NK-92 (cell line): Measurements from ENCODE around the gene TTC4.

Experiments used
- DNase-seq: peaks from one replicate; lab custom pipeline; 2025; ENCODE audit not compliant: unreplicated experiment; lab: John Stamatoyannopoulos, UW

TTC4 gene

GRCh38 chr1:54781023-54781723 is 65.5 kb downstream of the TTC4 start:
- no peak for DNase-seq

GRCh38 chr1:54782156-54782555 is 66.5 kb downstream of the TTC4 start:
- no peak for DNase-seq

GRCh38 chr1:54782588-54782987 is 66.9 kb downstream of the TTC4 start:
- DNase-seq, result no peak

- DNase-seq, result no peak
These were observed 68.4 kb downstream of the TTC4 start for GRCh38 chr1:54784066-54784465.

DNA sequence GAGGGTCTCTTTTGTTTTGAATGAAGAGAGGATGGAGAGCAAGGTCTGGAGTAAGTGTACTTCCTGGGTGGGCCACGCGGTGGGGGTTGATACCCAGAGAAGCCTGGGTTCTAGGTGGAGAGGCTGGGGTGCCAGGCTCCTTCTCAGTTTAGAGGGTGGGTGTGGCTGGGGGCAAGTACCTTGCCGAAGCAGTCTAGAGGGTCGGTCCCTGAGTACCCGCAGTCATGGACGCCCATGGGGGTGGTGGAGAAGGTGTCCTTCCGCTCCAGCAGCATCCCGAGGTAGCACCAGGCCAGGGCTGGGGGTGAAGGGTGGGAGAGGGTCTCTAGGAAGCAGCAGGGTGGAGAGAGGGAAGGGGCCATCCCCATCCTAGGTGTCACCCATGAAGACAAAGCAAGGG is 71.1 kb downstream of the TTC4 start:
- no peak for DNase-seq

- DNase-seq, result no peak
These were observed 71.9 kb downstream of the TTC4 start for GRCh38 chr1:54787604-54788003.

DNA sequence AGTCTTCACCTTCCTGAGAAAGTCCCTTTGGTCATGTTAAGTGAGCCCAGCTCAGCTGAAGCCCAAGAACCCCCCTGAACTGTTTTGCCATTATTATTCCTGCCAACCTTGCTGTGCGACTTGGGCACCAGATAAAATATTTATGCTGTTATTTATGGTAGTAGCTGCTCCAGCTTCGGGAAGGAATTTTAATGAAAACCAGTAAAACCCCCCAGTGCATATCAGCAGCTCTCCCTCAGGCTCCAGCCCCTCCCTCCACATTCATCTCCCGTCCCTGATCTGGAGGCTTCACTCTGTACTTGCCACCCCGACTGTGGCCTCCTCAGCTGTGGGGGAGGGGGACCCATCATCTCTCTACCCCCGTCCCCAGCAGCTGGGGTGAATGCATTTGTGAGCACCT is 72.8 kb downstream of the TTC4 start:
- no peak for DNase-seq

DNA sequence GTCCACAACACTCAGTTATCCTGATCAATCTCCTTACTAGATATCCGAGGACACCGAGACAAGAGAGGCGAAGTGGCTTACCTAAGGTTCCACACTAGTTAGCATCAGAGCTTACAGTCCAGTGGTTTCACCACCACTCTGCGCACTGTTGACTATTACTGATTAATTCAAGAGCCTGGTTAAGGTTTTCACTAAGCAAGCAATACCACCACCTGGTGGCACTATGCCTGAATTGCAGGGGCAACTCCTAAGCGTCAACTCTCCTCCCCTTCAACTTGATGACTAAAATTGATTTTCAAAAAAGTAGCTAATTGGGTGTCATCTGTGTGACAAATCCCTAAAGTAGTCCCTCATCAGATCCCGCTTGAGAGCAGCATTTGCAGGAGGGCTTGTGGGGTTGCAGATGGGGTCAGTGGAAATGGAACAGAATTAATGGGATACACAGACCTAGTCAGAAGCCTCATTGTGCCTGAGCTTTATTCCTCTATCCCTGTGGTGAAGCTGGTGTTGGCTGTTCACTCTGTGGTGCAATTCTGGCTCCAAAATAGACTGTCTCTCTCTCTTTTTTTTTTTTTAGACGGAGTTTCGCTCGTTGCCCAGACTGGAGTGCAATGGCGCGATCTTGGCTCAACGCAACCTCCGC is 76.3 kb downstream of the TTC4 start:
- DNase-seq, result no peak
